ENCODE results near the gene TUSC2.
"Not testable (repeated sequence)": the region's sequence is repeated elsewhere in the genome, so short reads cannot be mapped to it uniquely, and the experiment has no call there.

TUSC2 gene

GRCh38 chr3:50317300-50317699, 10.7 kb downstream of the TUSC2 start:
- no peak for DNase-seq (ENCODE audit: low spot score)

DNA sequence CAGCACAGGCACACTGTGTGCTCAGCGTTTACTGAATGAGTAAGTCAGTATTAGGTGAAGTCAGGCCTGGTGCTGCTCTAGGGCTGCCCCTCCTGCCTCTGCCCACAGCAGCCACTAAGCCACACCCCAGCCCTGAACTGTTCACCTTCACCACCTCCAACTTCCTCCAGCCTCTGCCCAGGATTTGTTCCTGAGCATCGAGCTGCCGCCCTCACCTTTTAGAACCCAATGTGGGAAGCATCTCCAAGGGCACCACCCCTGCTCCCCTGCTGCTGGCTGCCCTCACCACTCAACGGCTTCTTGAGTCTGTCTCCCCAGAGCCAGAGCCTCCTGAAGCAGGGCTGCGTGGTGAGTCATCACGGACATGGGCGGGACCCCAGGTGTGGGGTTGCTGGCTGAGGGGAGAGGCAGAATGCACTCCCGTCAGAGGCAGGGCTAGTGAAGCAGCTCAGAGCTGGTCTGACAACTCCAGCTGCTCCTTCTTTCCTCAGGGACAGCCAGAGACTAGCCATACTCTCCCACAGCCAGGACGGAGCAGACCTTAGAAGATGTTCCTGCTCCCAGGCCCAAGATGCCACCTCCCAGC, 11.3 kb downstream of the TUSC2 start:
- DNase-seq (ENCODE audit: low spot score) = no peak

GRCh38 chr3:50314816-50315215, 13.2 kb downstream of the TUSC2 start:
- no peak for DNase-seq (ENCODE audit: low spot score)

GRCh38 chr3:50314342-50314741, 13.7 kb downstream of the TUSC2 start:
- DNase-seq (ENCODE audit: low spot score) = no peak

- DNase-seq (ENCODE audit: low spot score) = not testable (repeated sequence)
Observed at GRCh38 chr3:50312041-50312440, 16.0 kb downstream of the TUSC2 start.

- peak; percentile 54 for DNase-seq (ENCODE audit: low spot score)
Observed at GRCh38 chr3:50304601-50305000, 23.4 kb downstream of the TUSC2 start.

- no peak for DNase-seq (ENCODE audit: low spot score)
Observed at GRCh38 chr3:50303013-50303815, 24.8 kb downstream of the TUSC2 start, which contains the start of gene HYAL1. TSS of gene HYAL1 (minus strand) at chr3:50303574. CDS start at chr3:50302956, 618 bp downstream.

GRCh38 chr3:50302095-50303012, 25.7 kb downstream of the TUSC2 start:
- DNase-seq (ENCODE audit: low spot score) = no peak

DNA sequence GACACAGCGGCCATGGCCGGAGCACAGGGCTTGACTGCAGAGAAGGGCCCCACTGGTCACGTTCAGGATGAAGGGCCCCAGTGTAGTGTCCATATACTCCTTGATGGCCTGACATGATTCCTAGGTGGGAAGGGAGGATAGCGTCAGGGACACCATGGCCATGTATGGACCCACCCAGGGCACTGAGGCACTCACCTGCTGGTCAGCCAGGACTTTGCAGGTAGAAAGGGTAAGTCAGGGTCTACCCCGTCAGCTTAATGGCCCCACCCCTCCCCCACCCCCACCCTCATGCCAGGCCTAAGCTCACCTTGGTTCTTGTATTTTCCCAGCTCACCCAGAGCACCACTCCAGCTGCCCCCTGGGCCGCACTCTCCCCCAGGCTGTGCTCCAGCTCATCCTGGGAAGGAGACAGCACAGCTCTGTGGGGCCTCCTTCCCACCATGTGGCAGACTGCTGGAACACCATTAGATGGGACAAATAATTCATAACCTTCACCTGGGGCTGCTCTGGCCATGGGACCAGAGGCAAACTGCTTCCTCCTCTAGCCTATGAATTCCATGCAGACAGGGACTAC, 27.3 kb downstream of the TUSC2 start:
- DNase-seq (ENCODE audit: low spot score) = no peak

- peak; percentile 80 for DNase-seq (ENCODE audit: low spot score)
Observed at GRCh38 chr3:50299929-50300680, 27.9 kb downstream of the TUSC2 start.

DNA sequence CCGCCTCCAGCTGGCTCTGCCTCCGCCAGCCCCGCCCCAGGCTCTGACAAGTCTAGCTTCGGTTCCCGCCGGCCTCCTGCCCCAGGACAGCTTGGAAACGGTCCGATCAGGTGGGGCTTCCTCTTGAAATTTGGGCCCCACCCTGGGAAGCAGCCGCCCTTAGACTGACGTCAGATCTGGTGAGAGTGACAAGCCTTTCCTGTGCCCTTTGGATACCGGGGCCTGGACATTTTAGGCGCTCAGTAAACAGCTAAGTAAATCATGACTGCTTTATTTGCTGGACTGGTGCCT, 28.4 kb downstream of the TUSC2 start:
- DNase-seq (ENCODE audit: low spot score) = no peak

- peak; percentile 99 for DNase-seq (ENCODE audit: low spot score)
Observed at GRCh38 chr3:50298836-50299637, 29.0 kb downstream of the TUSC2 start, which contains the start of the genes HYAL3 and NAA80. TSS of gene HYAL3 (minus strand) at chr3:50299405. CDS start at chr3:50295602, 3,803 bp downstream. TSS of gene NAA80 (minus strand) at chr3:50299405. CDS start at chr3:50297463, 1,942 bp downstream.

GRCh38 chr3:50297896-50298725, 29.9 kb downstream of the TUSC2 start:
- no peak for DNase-seq (ENCODE audit: low spot score)

DNA sequence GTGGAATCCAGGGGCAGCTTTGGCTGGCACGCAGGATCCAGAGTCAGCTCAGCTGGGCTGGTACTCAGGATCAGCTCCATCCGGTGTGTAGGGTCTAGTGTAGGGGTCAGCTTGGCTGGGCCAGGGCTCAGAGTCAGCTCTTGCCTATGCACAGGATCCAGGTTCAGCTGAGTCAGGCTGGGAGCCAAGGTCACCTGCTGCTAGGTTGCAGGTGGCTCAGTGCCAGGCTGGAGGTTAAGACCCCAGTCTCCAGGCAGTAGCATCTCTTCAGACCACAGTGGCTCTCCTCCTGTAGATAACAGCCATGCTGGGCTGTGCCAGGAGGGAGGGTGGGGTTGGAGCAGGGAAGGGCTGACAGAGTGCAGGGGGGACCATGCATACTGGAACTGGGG, 30.6 kb downstream of the TUSC2 start:
- no peak for DNase-seq (ENCODE audit: low spot score)

DNA sequence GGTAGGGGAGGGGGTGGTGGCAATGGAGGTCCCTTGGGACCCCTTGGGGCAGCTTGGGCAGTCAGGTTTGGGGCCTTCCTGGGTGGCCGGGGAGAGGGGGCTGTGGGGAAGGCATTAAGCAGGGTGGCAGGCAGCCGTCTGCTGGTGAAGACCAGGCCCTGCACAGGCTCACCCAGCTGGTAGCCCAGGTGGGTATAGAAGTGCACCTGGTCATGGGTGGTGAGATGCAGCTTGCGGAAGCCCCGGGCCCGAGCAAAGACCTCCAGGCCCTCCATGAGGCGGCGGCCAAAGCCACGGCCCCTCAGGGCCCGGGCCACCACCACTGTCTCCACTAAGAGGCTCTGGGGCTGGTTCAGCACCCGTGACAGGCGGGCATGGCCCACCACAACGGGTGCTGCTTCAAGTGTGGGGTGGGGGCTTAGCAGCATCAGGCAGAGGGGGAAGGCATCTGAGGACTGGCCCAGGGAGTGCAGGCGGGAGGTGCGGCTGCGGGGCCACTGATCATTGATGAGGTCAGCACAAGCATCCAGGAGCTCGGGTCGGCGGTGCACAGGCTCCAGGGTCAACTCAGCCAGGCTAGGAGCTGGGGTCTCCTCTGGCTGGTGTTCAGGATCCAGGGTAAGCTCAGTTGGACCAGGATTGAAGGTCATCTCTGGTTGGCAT, 31.2 kb downstream of the TUSC2 start:
- no peak for DNase-seq (ENCODE audit: low spot score)

DNA sequence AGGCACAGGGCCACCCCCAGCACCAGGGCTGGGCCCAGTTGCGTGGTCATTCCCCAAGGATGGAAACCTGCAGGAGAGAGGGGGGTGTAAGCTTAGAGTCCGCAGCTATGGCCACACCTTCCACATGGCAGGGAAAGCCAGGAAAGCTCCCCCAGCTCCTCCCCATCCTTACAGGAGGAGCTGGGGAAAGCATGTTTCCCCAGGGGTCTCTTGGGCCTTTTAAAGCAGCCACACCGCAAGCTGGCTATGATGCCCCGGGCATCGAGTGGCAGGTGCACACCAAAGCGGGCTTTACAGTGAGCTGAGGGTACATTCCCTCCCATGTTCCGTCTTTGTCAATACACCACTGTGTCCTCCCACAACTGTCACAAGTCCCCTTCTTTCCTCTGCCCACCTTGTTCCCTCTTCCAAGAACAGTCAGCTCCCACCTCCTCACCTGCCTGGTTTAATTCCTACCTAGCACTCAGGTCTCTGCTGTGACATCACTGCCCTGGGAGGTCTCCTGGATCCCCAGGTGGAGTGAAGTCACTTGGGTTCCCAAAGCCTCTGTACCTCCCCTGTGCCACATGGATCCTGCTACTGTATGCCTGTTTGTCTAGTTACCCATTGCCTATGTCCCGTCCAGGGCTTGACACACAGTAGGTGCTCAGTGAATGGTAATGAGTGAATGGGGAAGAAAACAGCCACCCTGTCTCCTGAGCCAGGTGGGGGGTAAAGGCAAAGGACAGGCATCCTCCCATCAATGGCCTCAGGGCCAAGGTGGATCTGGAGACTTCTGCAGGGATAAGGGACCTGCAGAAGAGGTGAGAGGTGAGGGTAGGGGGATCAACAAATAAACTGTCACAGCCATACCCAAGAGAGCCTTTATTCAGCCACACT, 32.2 kb downstream of the TUSC2 start:
- no peak for DNase-seq (ENCODE audit: low spot score)

DNA sequence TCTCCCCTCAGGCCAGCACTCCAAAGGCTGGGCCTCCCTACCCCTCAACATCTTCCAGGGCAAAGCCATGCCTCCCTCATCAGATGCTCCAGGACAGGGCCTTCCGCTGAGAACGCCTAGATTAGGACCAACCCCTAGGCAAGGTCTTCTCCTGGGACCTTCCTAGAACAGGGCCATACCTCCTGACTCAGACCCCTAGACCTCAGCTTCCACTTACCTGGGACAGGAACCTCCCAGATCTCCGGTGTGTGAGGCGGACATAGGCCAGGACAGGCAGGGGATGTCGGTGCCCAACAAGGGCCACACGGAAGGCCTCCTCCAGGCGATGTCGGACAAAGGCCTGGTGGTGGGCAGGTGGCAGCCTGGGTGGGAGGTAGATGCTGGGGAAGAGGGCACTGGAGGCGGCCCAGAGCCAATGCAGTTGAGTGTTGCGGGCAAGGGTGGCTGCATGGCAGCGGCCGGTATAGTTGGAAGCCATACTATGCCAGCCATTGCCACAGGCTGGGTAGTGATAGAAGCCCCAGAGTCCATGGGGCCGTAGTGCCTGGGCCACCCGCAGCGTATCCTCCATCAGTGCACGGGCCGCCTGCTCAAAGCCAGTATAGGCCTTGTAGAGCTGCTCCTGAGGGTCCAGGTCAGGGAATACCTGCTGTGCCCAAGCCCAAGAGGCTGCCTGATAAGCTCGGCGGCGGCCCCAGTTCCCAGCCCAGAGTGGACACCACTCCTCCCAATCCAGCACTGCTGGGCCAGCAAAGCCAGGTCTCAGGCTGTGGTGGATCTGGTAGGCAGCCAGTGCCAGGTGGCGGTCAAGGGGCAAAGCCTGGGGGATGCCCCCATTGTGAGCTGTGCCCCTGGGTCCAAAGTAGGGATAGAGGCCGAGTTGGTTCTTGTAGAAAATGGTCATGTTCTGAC, 33.3 kb downstream of the TUSC2 start:
- no peak for DNase-seq (ENCODE audit: low spot score)

All from RKO (cell line).